HCT116 (cell line): ENCODE measurements around the gene NFE2L2. TPM values are rescaled to one million over a fixed set of nuclear protein-coding genes. Genes with fewer than 3 reads are reported as not detected.

Source experiments
- ATAC-seq: fragments of 200-7000 bp; cut with Tn5 transposase; 2 replicates; pipeline ENCODE4 v1.9.1; 2020; ENCODE audit warnings: mild to moderate bottlenecking, moderate library complexity
- BruUV-seq: library from RNA; stranded (reverse); fragments of 400-500 nt; replicated peaks from 2 replicates; lab custom pipeline; 2021; lab: Mats Ljungman, UMichigan
- CTCF ChIA-PET: fragments of 300-600 bp; sonication (Branson Sonifier 250); formaldehyde crosslinking; loops from one replicate; lab custom pipeline; 2021; ENCODE audit warnings: antibody characterized with exemption; lab: Charles Lee
- POLR2A ChIA-PET: fragments of 300-600, 350-600 bp; sonication (Branson Sonifier 250); formaldehyde crosslinking; loops from one replicate; lab custom pipeline; 2021; ENCODE audit warnings: antibody characterized with exemption; lab: Charles Lee
- RAD21 ChIA-PET, 2 experiments: fragments of 300-600 bp; sonication (Branson Sonifier 250); formaldehyde crosslinking; loops; one replicate each; lab custom pipeline; 2023; ENCODE audit warnings: low total read pairs in 2 of 2; ENCODE audit not compliant: uncharacterized antibody in 2 of 2, unreplicated experiment in 2 of 2, low non-redundant PET in 1 of 2; lab: Charles Lee
- DNase-seq: peaks from one replicate; pipeline ENCODE4 v3.0.0-alpha.2; 2010; ENCODE audit warnings: low read depth, low spot score
- H2AFZ ChIP-seq: fragments of 200-600 bp; shearing (Covaris generic), sonication (generic); 2 replicates; pipeline ENCODE4 v1.6.1; 2017; ENCODE audit warnings: low read depth, mixed run types, mixed read lengths, antibody characterized with exemption, low read length; ENCODE audit not compliant: poor library complexity, severe bottlenecking
- H3K27ac ChIP-seq: 2 replicates; pipeline ENCODE4 v1.5.1; 2012; ENCODE audit warnings: low read depth, low read length
- H3K27me3 ChIP-seq: fragments of 200-600 bp; sonication (generic); 2 replicates; pipeline ENCODE4 v1.6.1; 2016; ENCODE audit warnings: mixed run types, low read length, mixed read lengths; ENCODE audit not compliant: insufficient read depth
- H3K36me3 ChIP-seq, 2 experiments: fragments of 200-500 bp in 1 of 2; fragments of 200-600 bp in 1 of 2; sonication (Bioruptor generic) in 1 of 2; sonication (generic) in 1 of 2; 2 replicates each; pipeline versions ENCODE4 v1.5.1 to v1.6.1; 2014 to 2016; ENCODE audit warnings: low read length in 2 of 2, inconsistent platforms in 1 of 2, mixed read lengths in 1 of 2, mixed run types in 1 of 2; ENCODE audit not compliant: insufficient read depth in 2 of 2, control insufficient read depth in 1 of 2
- H3K4me1 ChIP-seq, 2 experiments: fragments of 200-600 bp in 1 of 2; sonication (generic) in 1 of 2; 2 replicates each; pipeline versions ENCODE4 v1.5.1 to v1.6.1; 2012 to 2017; ENCODE audit warnings: low read length in 2 of 2, inconsistent platforms in 1 of 2, mild to moderate bottlenecking in 1 of 2, mixed read lengths in 1 of 2, mixed run types in 1 of 2, moderate library complexity in 1 of 2; ENCODE audit not compliant: insufficient read depth in 2 of 2, control insufficient read depth in 1 of 2
- H3K4me2 ChIP-seq: fragments of 200-600 bp; sonication (generic); 2 replicates; pipeline ENCODE4 v1.6.1; 2017; ENCODE audit warnings: mixed run types, low read length, mixed read lengths
- H3K4me3 ChIP-seq, 2 experiments: fragments of 200-600 bp in 1 of 2; sonication (generic) in 1 of 2; replicated peaks in 1 of 2; 2 replicates each; pipeline ENCODE4 v1.5.1; 2011 to 2016; ENCODE audit warnings: low read length in 2 of 2, control low read depth in 1 of 2, low read depth in 1 of 2, mild to moderate bottlenecking in 1 of 2, mixed read lengths in 1 of 2, mixed run types in 1 of 2
- H3K79me2 ChIP-seq: fragments of 200-600 bp; sonication (generic); 2 replicates; pipeline ENCODE4 v1.6.1; 2017; ENCODE audit warnings: mild to moderate bottlenecking, mixed run types, low read length, moderate library complexity, mixed read lengths; ENCODE audit not compliant: insufficient read depth
- H3K9ac ChIP-seq: fragments of 200-600 bp; sonication (generic); 2 replicates; pipeline ENCODE4 v1.6.1; 2016; ENCODE audit warnings: low read length, mixed read lengths
- H3K9me2 ChIP-seq: fragments of 200-600 bp; sonication (generic), shearing (Covaris generic); 2 replicates; pipeline ENCODE4 v1.6.1; 2017; ENCODE audit warnings: mixed run types, mild to moderate bottlenecking, moderate library complexity; ENCODE audit not compliant: insufficient read depth
- H3K9me3 ChIP-seq, 2 experiments: fragments of 200-500 bp in 1 of 2; fragments of 200-600 bp in 1 of 2; sonication (Bioruptor generic) in 1 of 2; sonication (generic) in 1 of 2; 2 replicates each; pipeline ENCODE4 v1.6.1; 2014 to 2017; ENCODE audit warnings: low read length in 2 of 2, mixed read lengths in 2 of 2, inconsistent platforms in 1 of 2, low read depth in 1 of 2, mild to moderate bottlenecking in 1 of 2, mixed run types in 1 of 2, moderate library complexity in 1 of 2; ENCODE audit not compliant: control insufficient read depth in 1 of 2, insufficient read depth in 1 of 2
- H4K20me1 ChIP-seq: fragments of 200-600 bp; sonication (generic), shearing (Covaris generic); 2 replicates; pipeline ENCODE4 v1.6.1; 2017; ENCODE audit warnings: mixed run types, mild to moderate bottlenecking, moderate library complexity; ENCODE audit not compliant: insufficient read depth
- JUND ChIP-seq: IDR thresholded peaks from 2 replicates; pipeline ENCODE4 v1.6.1; 2012
- intact Hi-C: fragments of 100-400 bp; cut with micrococcal nuclease; formaldehyde crosslinking; loops from 2 replicates; pipeline ENCODE4 v1.10.0; 2022
- microRNA-seq: library from miRNA; unstranded; fragments of <30 nt; microRNA quantifications from one replicate; pipeline ENCODE4, GENCODE V29; 2016; ENCODE audit warnings: borderline number of aligned reads
- total RNA-seq: library from RNA; stranded (reverse); gene quantifications from one replicate; pipeline ENCODE4 v1.2.1, GENCODE V29; 2021; ENCODE audit not compliant: unreplicated experiment
- TF ChIP-seq, protein P1 (sequence below): IDR thresholded peaks from 2 replicates; pipeline ENCODE4 v1.6.1; 2012
- TF ChIP-seq, protein P2 (sequence below), 3 experiments: fragments of 200-600 bp in 1 of 3; sonication (generic) in 1 of 3; IDR thresholded peaks in 2 of 3; conservative IDR thresholded peaks in 1 of 3; 2 replicates each; pipeline ENCODE4 v1.5.1; 2012 to 2017; ENCODE audit warnings: low read depth in 2 of 3, low read length in 2 of 3, antibody characterized with exemption in 1 of 3, borderline replicate concordance in 1 of 3, control low read depth in 1 of 3, mild to moderate bottlenecking in 1 of 3, mixed read lengths in 1 of 3, mixed run types in 1 of 3, moderate library complexity in 1 of 3; ENCODE audit not compliant: insufficient read depth in 1 of 3
- TF ChIP-seq, protein P3 (sequence below): IDR thresholded peaks from 2 replicates; pipeline ENCODE4 v1.6.1; 2011; ENCODE audit warnings: mild to moderate bottlenecking, low read length, moderate library complexity; ENCODE audit not compliant: insufficient replicate concordance; ENCODE audit errors: extremely low read depth

The NFE2L2 gene
- total RNA-seq, 1 experiment from 2014 or later, result 106 TPM

DNA sequence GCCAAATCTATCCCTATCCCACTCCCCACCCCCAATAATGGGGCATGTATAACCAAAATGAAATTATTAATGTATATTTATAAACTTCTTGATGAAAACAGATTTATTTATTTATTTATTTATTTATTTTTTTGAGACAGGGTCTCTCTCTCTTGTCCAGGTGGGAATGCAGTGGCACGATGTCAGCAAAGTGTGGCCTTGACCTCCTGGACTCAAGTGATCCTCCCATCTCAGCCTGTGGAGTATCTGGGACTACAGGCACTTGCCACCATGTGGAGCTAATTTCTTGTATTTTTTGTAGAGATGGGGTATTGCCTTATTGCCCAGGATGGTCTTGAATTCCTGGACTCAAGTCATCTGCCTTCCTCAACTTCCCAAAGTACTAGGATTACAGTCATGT is 79.9 kb downstream of the NFE2L2 start (continued):
- TF ChIP-seq, protein P1, sequence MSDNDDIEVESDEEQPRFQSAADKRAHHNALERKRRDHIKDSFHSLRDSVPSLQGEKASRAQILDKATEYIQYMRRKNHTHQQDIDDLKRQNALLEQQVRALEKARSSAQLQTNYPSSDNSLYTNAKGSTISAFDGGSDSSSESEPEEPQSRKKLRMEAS, result no peak
- TF ChIP-seq, protein P2, sequence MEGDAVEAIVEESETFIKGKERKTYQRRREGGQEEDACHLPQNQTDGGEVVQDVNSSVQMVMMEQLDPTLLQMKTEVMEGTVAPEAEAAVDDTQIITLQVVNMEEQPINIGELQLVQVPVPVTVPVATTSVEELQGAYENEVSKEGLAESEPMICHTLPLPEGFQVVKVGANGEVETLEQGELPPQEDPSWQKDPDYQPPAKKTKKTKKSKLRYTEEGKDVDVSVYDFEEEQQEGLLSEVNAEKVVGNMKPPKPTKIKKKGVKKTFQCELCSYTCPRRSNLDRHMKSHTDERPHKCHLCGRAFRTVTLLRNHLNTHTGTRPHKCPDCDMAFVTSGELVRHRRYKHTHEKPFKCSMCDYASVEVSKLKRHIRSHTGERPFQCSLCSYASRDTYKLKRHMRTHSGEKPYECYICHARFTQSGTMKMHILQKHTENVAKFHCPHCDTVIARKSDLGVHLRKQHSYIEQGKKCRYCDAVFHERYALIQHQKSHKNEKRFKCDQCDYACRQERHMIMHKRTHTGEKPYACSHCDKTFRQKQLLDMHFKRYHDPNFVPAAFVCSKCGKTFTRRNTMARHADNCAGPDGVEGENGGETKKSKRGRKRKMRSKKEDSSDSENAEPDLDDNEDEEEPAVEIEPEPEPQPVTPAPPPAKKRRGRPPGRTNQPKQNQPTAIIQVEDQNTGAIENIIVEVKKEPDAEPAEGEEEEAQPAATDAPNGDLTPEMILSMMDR (IDR thresholded peaks at IDR 0.05 in 2 of 3, conservative IDR thresholded peaks at IDR 0.05 in 1 of 3; ENCODE audit: borderline replicate concordance in 1 of 3, insufficient read depth in 1 of 3, low read depth in 2 of 3, low read length in 2 of 3), result no peak
- TF ChIP-seq, protein P3, sequence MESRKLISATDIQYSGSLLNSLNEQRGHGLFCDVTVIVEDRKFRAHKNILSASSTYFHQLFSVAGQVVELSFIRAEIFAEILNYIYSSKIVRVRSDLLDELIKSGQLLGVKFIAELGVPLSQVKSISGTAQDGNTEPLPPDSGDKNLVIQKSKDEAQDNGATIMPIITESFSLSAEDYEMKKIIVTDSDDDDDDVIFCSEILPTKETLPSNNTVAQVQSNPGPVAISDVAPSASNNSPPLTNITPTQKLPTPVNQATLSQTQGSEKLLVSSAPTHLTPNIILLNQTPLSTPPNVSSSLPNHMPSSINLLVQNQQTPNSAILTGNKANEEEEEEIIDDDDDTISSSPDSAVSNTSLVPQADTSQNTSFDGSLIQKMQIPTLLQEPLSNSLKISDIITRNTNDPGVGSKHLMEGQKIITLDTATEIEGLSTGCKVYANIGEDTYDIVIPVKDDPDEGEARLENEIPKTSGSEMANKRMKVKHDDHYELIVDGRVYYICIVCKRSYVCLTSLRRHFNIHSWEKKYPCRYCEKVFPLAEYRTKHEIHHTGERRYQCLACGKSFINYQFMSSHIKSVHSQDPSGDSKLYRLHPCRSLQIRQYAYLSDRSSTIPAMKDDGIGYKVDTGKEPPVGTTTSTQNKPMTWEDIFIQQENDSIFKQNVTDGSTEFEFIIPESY, result no peak

DNA sequence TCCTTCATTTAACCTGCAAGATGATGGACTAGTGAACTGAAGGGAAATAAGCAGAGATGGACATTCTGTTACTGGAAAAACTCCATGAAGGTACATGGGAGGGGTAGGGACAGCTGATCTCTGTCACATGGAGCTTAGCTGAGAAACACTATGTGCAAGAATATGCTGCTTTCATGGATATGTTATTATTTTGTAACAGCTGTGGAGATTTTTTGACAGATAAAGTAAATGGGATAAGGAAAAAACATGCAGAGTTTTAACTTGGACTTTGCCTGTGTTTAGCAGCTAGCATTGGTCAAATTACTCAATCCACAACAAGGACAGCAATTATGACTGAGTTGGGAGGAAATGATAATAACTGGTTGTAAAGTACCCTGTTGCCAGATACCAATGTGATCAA is 80.7 kb downstream of the NFE2L2 start:
- H3K9me2 ChIP-seq, result no peaks in the 10 kb centered on the region
- BruUV-seq, result no TSS peak
- H3K9ac ChIP-seq, result no peak overlapping the region
- H4K20me1 ChIP-seq, result no peaks in the 10 kb centered on the region
- no peaks in the 10 kb centered on the region for H3K36me3 ChIP-seq
- H3K4me1 ChIP-seq, result peaks cover 17% of the 10 kb centered on the region in 2 experiments; a peak in 3 of 4 replicates
- ATAC-seq, result no peak
- H3K79me2 ChIP-seq, result no peaks in the 10 kb centered on the region
- RAD21 ChIA-PET, result no interaction called here
- DNase-seq, result no peak
- TF ChIP-seq JUND, result no peak
- POLR2A ChIA-PET, result interaction anchor here (0.6 kb wide), 1 partner anchor 81 kb away, joined by 3 read pairs; the partner anchor contains the start of gene NFE2L2
- H3K27ac ChIP-seq, result no peak overlapping the region
- H2AFZ ChIP-seq, result no peak overlapping the region
- intact Hi-C loops, result no loop called here
- CTCF ChIA-PET, result interaction anchor here (1.2 kb wide), 1 partner anchor 11 kb away, joined by 3 read pairs; no protein-coding TSS in a partner anchor
- no peak overlapping the region for H3K4me2 ChIP-seq
- H3K9me3 ChIP-seq, result no peaks in the 10 kb centered on the region
- no peaks in the 10 kb centered on the region for H3K27me3 ChIP-seq
- no peak overlapping the region for H3K4me3 ChIP-seq

Small RNA genes within 50 kb of the gene (microRNA-seq; reads per million reads assigned to microRNA genes)
- gene MIR3128 (not detected), gene MIR6512 (not detected)

Other genes with a start within 250 kb of the NFE2L2 start
- gene HNRNPA3, start 51.9 kb downstream of the NFE2L2 start, total RNA-seq, result 328 TPM
- 66.6 TPM for gene AGPS, start 128.0 kb upstream of the NFE2L2 start, total RNA-seq